ENCODE measurements around the gene PIM1. TPM values are rescaled to one million over a fixed set of nuclear protein-coding genes. Genes with fewer than 3 reads are reported as not detected.

PIM1 gene
- total RNA-seq, 1 donor from 2014 or later = 283 TPM

DNA sequence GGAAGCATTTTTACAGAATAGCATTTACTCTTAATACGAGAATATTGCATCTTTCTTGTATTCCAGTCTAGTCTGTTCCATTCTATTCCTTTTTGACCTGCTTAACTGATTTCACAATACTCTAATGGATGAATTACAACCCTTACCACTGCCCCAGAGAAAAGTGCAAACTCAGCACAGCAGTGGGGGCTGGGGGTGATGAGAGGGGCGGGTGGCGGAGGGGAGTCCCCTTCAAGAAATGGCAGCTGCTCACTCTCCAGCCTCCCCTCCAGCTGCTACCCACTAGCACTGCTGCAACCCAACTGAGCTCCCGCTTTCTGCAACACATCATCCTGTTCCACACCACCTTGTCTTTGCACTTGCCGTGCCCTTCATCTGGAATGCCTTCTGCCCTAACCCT, 30.1 kb downstream of the PIM1 start:
- DNase-seq (no peak), ATAC-seq (ENCODE audit: low read depth) (no peak)
- CTCF ChIA-PET = interaction anchor here (2.4 kb wide), 1 partner anchor 10 kb away, joined by 10 read pairs; no protein-coding TSS in a partner anchor
- H3K9me3 Mint-ChIP-seq = no peaks in the 10 kb centered on the region
- TF ChIP-seq CTCF (IDR thresholded peaks at IDR 0.05) = no peak
- no peak overlapping the region for H3K27ac Mint-ChIP-seq
- no peak overlapping the region for H3K4me3 Mint-ChIP-seq
- peaks cover 8% of the 10 kb centered on the region for H3K4me1 Mint-ChIP-seq
- H3K27me3 Mint-ChIP-seq = no peaks in the 10 kb centered on the region
- intact Hi-C loops (cut with micrococcal nuclease) = no loop called here
- POLR2A ChIA-PET = interaction anchor here (0.6 to 1.4 kb wide), 3 partner anchors 23 to 161 kb away, joined by 4 to 5 read pairs (median 4); no protein-coding TSS in a partner anchor
- H3K36me3 Mint-ChIP-seq (ENCODE audit: low read depth) = no peaks in the 10 kb centered on the region

GRCh38 chr6:37201726-37202125, 31.8 kb downstream of the PIM1 start:
- intact Hi-C loops (cut with micrococcal nuclease) = no loop called here
- no peaks in the 10 kb centered on the region for H3K9me3 Mint-ChIP-seq
- no peak overlapping the region for H3K27ac Mint-ChIP-seq
- CTCF ChIA-PET = interaction anchor here (0.8 to 1.5 kb wide), 2 partner anchors 8 to 317 kb away, joined by 3 to 4 read pairs; no protein-coding TSS in a partner anchor
- H3K27me3 Mint-ChIP-seq = no peaks in the 10 kb centered on the region
- no peak for DNase-seq
- peaks cover 14% of the 10 kb centered on the region for H3K4me1 Mint-ChIP-seq
- no peak overlapping the region for H3K4me3 Mint-ChIP-seq
- no peak for ATAC-seq (ENCODE audit: low read depth)
- no peak for TF ChIP-seq CTCF (IDR thresholded peaks at IDR 0.05)
- H3K36me3 Mint-ChIP-seq (ENCODE audit: low read depth) = no peaks in the 10 kb centered on the region
- POLR2A ChIA-PET = interaction anchor here (0.7 to 1.3 kb wide), 2 partner anchors 28 to 432 kb away, joined by 3 read pairs; no protein-coding TSS in a partner anchor

DNA sequence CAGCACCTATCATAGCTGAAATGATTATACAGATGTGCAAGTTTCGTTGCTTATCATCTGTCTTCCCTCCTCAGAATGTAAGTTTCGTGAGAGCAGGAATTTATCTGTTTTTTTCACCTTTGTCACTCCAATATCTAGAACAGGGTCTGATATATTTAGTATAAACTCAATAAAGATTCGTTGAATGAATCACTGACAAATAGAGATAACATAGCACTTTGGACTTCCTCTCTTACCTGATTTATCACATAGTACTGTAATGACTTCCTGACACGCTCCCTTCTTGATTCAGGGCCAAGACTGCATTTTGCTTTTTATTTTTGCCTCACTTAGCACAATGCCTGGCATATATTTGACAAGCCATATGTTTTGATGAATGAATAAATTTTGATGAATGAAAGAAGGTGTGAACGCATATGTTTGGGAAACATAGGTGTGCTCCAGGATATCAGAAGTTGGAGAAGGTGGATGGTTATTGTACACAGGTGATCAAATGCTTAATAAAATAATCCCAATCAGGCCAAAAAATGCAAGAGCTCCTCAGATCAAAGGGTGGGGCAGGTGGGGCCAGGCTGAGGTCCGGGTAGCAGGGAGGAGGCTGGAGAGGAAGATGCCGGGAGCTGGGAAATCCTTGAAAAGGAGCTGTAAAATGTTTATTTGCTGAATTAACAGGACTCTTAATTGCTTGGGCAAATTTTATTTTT, 33.0 kb downstream of the PIM1 start:
- ChIA-PET POLR2A (interaction anchor here (0.6 to 1.2 kb wide), 4 partner anchors 27 to 394 kb away, joined by 3 to 6 read pairs (median 4); no protein-coding TSS in a partner anchor), CTCF (no interaction called here)
- Mint-ChIP-seq H3K4me1 (peaks cover 21% of the 10 kb centered on the region), H3K36me3 (ENCODE audit: low read depth) (no peaks in the 10 kb centered on the region), H3K27me3 (no peaks in the 10 kb centered on the region), H3K4me3 (no peak overlapping the region), H3K27ac (no peak overlapping the region), H3K9me3 (no peaks in the 10 kb centered on the region)
- intact Hi-C loops (cut with micrococcal nuclease) = no loop called here
- ATAC-seq (ENCODE audit: low read depth) = no peak
- DNase-seq = no peak
- no peak for TF ChIP-seq CTCF (IDR thresholded peaks at IDR 0.05)

GRCh38 chr6:37204014-37204751, 34.2 kb downstream of the PIM1 start:
- no peaks in the 10 kb centered on the region for H3K9me3 Mint-ChIP-seq
- ChIA-PET CTCF (interaction anchor here (1.0 to 8.6 kb wide), 5 partner anchors 14 to 185 kb away, joined by 3 to 149 read pairs (median 113); no protein-coding TSS in a partner anchor), POLR2A (interaction anchor here (0.6 to 1.9 kb wide), 3 partner anchors 32 to 609 kb away, joined by 3 to 10 read pairs (median 3); no protein-coding TSS in a partner anchor)
- H3K27ac Mint-ChIP-seq = no peak overlapping the region
- H3K4me1 Mint-ChIP-seq = peaks cover 25% of the 10 kb centered on the region
- H3K4me3 Mint-ChIP-seq = no peak overlapping the region
- intact Hi-C loops (cut with micrococcal nuclease) = no loop called here
- H3K36me3 Mint-ChIP-seq (ENCODE audit: low read depth) = no peaks in the 10 kb centered on the region
- TF ChIP-seq CTCF (IDR thresholded peaks at IDR 0.05) = no peak
- ATAC-seq (ENCODE audit: low read depth) = no peak
- H3K27me3 Mint-ChIP-seq = no peaks in the 10 kb centered on the region
- no peak for DNase-seq

Data from activated B cell treated with CpG ODN at 0.5 μM for 24 hours (primary cell).